Keratinocyte (primary cell): ENCODE results near the gene FHIT. TPM values are rescaled to one million over a fixed set of nuclear protein-coding genes. Genes with fewer than 3 reads are reported as not detected.

Experiments used
- DNase-seq: peaks from one replicate; pipeline ENCODE4 v3.0.0-alpha.2; 2011; ENCODE audit warnings: low read depth, missing footprints, low spot score
- FAIRE-seq: peaks from 2 replicates; lab custom pipeline; 2011; peaks lifted over from hg19 to GRCh38; lab: Jason Lieb, UNC
- H2AFZ ChIP-seq: 2 replicates; pipeline ENCODE4 v1.6.0; 2012; ENCODE audit warnings: low read length, control low read depth, inconsistent platforms; ENCODE audit not compliant: control insufficient read depth
- H3K27ac ChIP-seq: 2 replicates; pipeline ENCODE4 v1.5.1; 2011; ENCODE audit warnings: low read length; ENCODE audit not compliant: control insufficient read depth, insufficient read depth
- H3K27me3 ChIP-seq: 3 replicates; pipeline ENCODE4 v1.6.0; 2011; ENCODE audit warnings: low read length; ENCODE audit not compliant: control insufficient read depth, insufficient read depth; ENCODE audit errors: extremely low read depth
- H3K36me3 ChIP-seq, 2 experiments: 2 replicates in 1 of 2; 3 replicates in 1 of 2; pipeline ENCODE4 v1.5.1; 2011; ENCODE audit warnings: low read length in 2 of 2, mild to moderate bottlenecking in 1 of 2; ENCODE audit not compliant: control insufficient read depth in 2 of 2, insufficient read depth in 2 of 2; ENCODE audit errors: extremely low read depth in 1 of 2
- H3K4me1 ChIP-seq: 3 replicates; pipeline ENCODE4 v1.5.1; 2011; ENCODE audit warnings: low read length; ENCODE audit not compliant: control insufficient read depth, insufficient read depth; ENCODE audit errors: extremely low read depth
- H3K4me2 ChIP-seq: 3 replicates; pipeline ENCODE4 v1.6.0; 2011; ENCODE audit warnings: low read depth, low read length; ENCODE audit not compliant: control insufficient read depth, insufficient read depth; ENCODE audit errors: extremely low read depth
- H3K4me3 ChIP-seq, 3 experiments: fragments of 200-600 bp in 1 of 3; sonication (generic) in 1 of 3; 2 replicates in 2 of 3; 3 replicates in 1 of 3; pipeline ENCODE4 v1.5.1; 2011 to 2016; ENCODE audit warnings: low read length in 3 of 3, mild to moderate bottlenecking in 3 of 3, control low read depth in 2 of 3, inconsistent platforms in 1 of 3, low read depth in 1 of 3, mixed read lengths in 1 of 3, mixed run types in 1 of 3, moderate library complexity in 1 of 3; ENCODE audit not compliant: control insufficient read depth in 2 of 3, insufficient read depth in 2 of 3; ENCODE audit errors: extremely low read depth in 1 of 3
- H3K79me2 ChIP-seq: 2 replicates; pipeline ENCODE4 v1.6.0; 2012; ENCODE audit warnings: low read length; ENCODE audit not compliant: control insufficient read depth, insufficient read depth
- H3K9ac ChIP-seq: 3 replicates; pipeline ENCODE4 v1.6.0; 2011; ENCODE audit warnings: low read length; ENCODE audit not compliant: control insufficient read depth, insufficient read depth; ENCODE audit errors: extremely low read depth
- H3K9me1 ChIP-seq: 3 replicates; pipeline ENCODE4 v1.6.0; 2011; ENCODE audit warnings: low read length; ENCODE audit not compliant: control insufficient read depth, insufficient read depth; ENCODE audit errors: extremely low read depth
- H3K9me3 ChIP-seq: 2 replicates; pipeline ENCODE4 v1.5.1; 2012; ENCODE audit warnings: low read depth, low read length; ENCODE audit not compliant: control insufficient read depth
- H4K20me1 ChIP-seq: 3 replicates; pipeline ENCODE4 v1.6.0; 2011; ENCODE audit warnings: low read length; ENCODE audit not compliant: control insufficient read depth, insufficient read depth; ENCODE audit errors: extremely low read depth
- EZH2 ChIP-seq: IDR thresholded peaks from one replicate; pipeline ENCODE4 v1.6.1; 2012; ENCODE audit warnings: inconsistent platforms, mild to moderate bottlenecking, low read length, moderate library complexity
- dilution Hi-C: fragments of 300-500 bp; cut with MboI; formaldehyde crosslinking; loops from one replicate; pipeline ENCODE4 v1.7.0; 2020; ENCODE audit warnings: low sequenced_read_pairs; ENCODE audit not compliant: extremely low pct_ligation_motif_present
- polyA plus RNA-seq, 5 experiments: library from polyadenylated mRNA; depleted of rRNA in 3 of 5; stranded (reverse) in 3 of 5; stranded (forward) in 1 of 5; unstranded in 1 of 5; fragments of >200 nt; gene quantifications; 1 replicate in 1 of 5; 2 replicates in 3 of 5; 3 replicates in 1 of 5; pipeline versions ENCODE4 v1.2.1 to v1.2.3, GENCODE V29; 2011 to 2012; ENCODE audit warnings: missing spikeins in 2 of 5, low read depth in 1 of 5, low replicate concordance in 1 of 5
- TF ChIP-seq, protein P1 (sequence below), 3 experiments: IDR thresholded peaks in 1 of 3; conservative IDR thresholded peaks in 1 of 3; optimal IDR thresholded peaks in 1 of 3; 2 replicates in 2 of 3; 3 replicates in 1 of 3; pipeline versions ENCODE3 to v1.5.1; 2011; ENCODE audit warnings: low read length in 3 of 3, mild to moderate bottlenecking in 3 of 3, moderate library complexity in 2 of 3, control low read depth in 1 of 3, inconsistent platforms in 1 of 3; ENCODE audit not compliant: insufficient read depth in 2 of 3; ENCODE audit errors: extremely low read depth in 1 of 3

Gene FHIT
- polyA plus RNA-seq, 1 donor (not counting 4 experiments of a cell fraction or from before 2014, with no cell fraction given) = 2.2 TPM

- no peaks in the 10 kb centered on the region for H3K9me1 ChIP-seq
- no peak overlapping the region for H3K27ac ChIP-seq
- H3K27me3 ChIP-seq = no peaks in the 10 kb centered on the region
- no peak overlapping the region for H3K9ac ChIP-seq
- H3K79me2 ChIP-seq = no peaks in the 10 kb centered on the region
- dilution Hi-C loops = no loop called here
- no peaks in the 10 kb centered on the region for H4K20me1 ChIP-seq
- no peaks in the 10 kb centered on the region for H3K4me1 ChIP-seq
- no peak overlapping the region for H3K4me3 ChIP-seq
- no peaks in the 10 kb centered on the region for H3K9me3 ChIP-seq
- TF ChIP-seq EZH2 = no peak
- TF ChIP-seq, protein P1, sequence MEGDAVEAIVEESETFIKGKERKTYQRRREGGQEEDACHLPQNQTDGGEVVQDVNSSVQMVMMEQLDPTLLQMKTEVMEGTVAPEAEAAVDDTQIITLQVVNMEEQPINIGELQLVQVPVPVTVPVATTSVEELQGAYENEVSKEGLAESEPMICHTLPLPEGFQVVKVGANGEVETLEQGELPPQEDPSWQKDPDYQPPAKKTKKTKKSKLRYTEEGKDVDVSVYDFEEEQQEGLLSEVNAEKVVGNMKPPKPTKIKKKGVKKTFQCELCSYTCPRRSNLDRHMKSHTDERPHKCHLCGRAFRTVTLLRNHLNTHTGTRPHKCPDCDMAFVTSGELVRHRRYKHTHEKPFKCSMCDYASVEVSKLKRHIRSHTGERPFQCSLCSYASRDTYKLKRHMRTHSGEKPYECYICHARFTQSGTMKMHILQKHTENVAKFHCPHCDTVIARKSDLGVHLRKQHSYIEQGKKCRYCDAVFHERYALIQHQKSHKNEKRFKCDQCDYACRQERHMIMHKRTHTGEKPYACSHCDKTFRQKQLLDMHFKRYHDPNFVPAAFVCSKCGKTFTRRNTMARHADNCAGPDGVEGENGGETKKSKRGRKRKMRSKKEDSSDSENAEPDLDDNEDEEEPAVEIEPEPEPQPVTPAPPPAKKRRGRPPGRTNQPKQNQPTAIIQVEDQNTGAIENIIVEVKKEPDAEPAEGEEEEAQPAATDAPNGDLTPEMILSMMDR (optimal IDR thresholded peaks at IDR 0.05 in 1 of 3, IDR thresholded peaks at IDR 0.05 in 1 of 3, conservative IDR thresholded peaks at IDR 0.05 in 1 of 3; ENCODE audit: extremely low read depth in 1 of 3, insufficient read depth in 2 of 3, low read length in 3 of 3) = no peak
- no peak for DNase-seq
- FAIRE-seq = no peak
- no peak overlapping the region for H2AFZ ChIP-seq
- H3K4me2 ChIP-seq = no peak overlapping the region
- H3K36me3 ChIP-seq = no peaks in the 10 kb centered on the region
Measured at GRCh38 chr3:59777667-59778077, 1473.6 kb downstream of the FHIT start.

GRCh38 chr3:59777066-59777465 lies 1474.2 kb downstream of the FHIT start:
- Histone ChIP-seq H3K36me3 (no peaks in the 10 kb centered on the region), H3K79me2 (no peaks in the 10 kb centered on the region), H3K4me3 (no peak overlapping the region), H3K9me3 (no peaks in the 10 kb centered on the region), H3K4me1 (no peaks in the 10 kb centered on the region), H3K9me1 (no peaks in the 10 kb centered on the region), H3K27me3 (no peaks in the 10 kb centered on the region), H2AFZ (no peak overlapping the region), H3K9ac (no peak overlapping the region), H3K4me2 (no peak overlapping the region), H4K20me1 (no peaks in the 10 kb centered on the region), H3K27ac (no peak overlapping the region)
- TF ChIP-seq EZH2 = no peak
- TF ChIP-seq, protein P1 (optimal IDR thresholded peaks at IDR 0.05 in 1 of 3, IDR thresholded peaks at IDR 0.05 in 1 of 3, conservative IDR thresholded peaks at IDR 0.05 in 1 of 3; ENCODE audit: extremely low read depth in 1 of 3, insufficient read depth in 2 of 3, low read length in 3 of 3) = no peak
- no peak for FAIRE-seq
- dilution Hi-C loops = no loop called here
- no peak for DNase-seq
